Fibroblast of lung (primary cell): Measurements from ENCODE around the gene ESRRA. TPM values are rescaled to one million over a fixed set of nuclear protein-coding genes. Genes with fewer than 3 reads are reported as not detected.
A peak's percentile ranks its signal among the peaks of the same experiment; 100 is the strongest.

Source experiments
- DNase-seq, 2 donors: peaks; one replicate each; pipeline versions ENCODE4 v3.0.0 to v3.0.0-alpha.2; 2010; ENCODE audit warnings: low read depth in 2 of 2
- H2AFZ ChIP-seq: 2 replicates; pipeline ENCODE4 v1.5.1; 2012; ENCODE audit warnings: low read length, control low read depth, inconsistent platforms
- H3K27ac ChIP-seq: 2 replicates; pipeline ENCODE4 v1.5.1; 2011; ENCODE audit warnings: low read length, control low read depth; ENCODE audit not compliant: insufficient read depth
- H3K27me3 ChIP-seq: 2 replicates; pipeline ENCODE4 v1.5.1; 2011; ENCODE audit warnings: mild to moderate bottlenecking, low read length; ENCODE audit not compliant: control insufficient read depth, insufficient read depth
- H3K36me3 ChIP-seq: 2 replicates; pipeline ENCODE4 v1.5.1; 2011; ENCODE audit warnings: low read length; ENCODE audit not compliant: control insufficient read depth, insufficient read depth
- H3K4me1 ChIP-seq: 2 replicates; pipeline ENCODE4 v1.5.1; 2011; ENCODE audit warnings: low read length; ENCODE audit not compliant: control insufficient read depth, insufficient read depth; ENCODE audit errors: extremely low read depth
- H3K4me2 ChIP-seq: 2 replicates; pipeline ENCODE4 v1.5.1; 2011; ENCODE audit warnings: low read length, control low read depth; ENCODE audit not compliant: insufficient read depth; ENCODE audit errors: extremely low read depth
- H3K4me3 ChIP-seq, 4 experiments: fragments of 200-600 bp in 1 of 4; sonication (generic) in 1 of 4; replicated peaks in 1 of 4; 2 replicates each; pipeline ENCODE4 v1.5.1; 2011 to 2016; ENCODE audit warnings: low read length in 4 of 4, low read depth in 3 of 4, mild to moderate bottlenecking in 3 of 4, control low read depth in 2 of 4, inconsistent platforms in 1 of 4, mixed read lengths in 1 of 4; ENCODE audit not compliant: insufficient read depth in 1 of 4; ENCODE audit errors: control extremely low read depth in 1 of 4
- H3K79me2 ChIP-seq: 2 replicates; pipeline ENCODE4 v1.5.1; 2012; ENCODE audit warnings: mild to moderate bottlenecking, low read length, inconsistent platforms; ENCODE audit not compliant: control insufficient read depth, insufficient read depth
- H3K9ac ChIP-seq: 2 replicates; pipeline ENCODE4 v1.5.1; 2011; ENCODE audit warnings: mild to moderate bottlenecking, low read length, control low read depth; ENCODE audit not compliant: insufficient read depth
- H3K9me3 ChIP-seq: 2 replicates; pipeline ENCODE4 v1.5.1; 2012; ENCODE audit warnings: low read depth, low read length; ENCODE audit not compliant: control insufficient read depth, insufficient read depth
- H4K20me1 ChIP-seq: 2 replicates; pipeline ENCODE4 v1.5.1; 2011; ENCODE audit warnings: low read length; ENCODE audit not compliant: control insufficient read depth, insufficient read depth; ENCODE audit errors: extremely low read depth
- EZH2 ChIP-seq: IDR thresholded peaks from 2 replicates; pipeline ENCODE4 v1.5.1; 2012; ENCODE audit warnings: low read length, control low read depth, mild to moderate bottlenecking; ENCODE audit errors: missing control alignments
- polyA plus RNA-seq, 2 donors: library from polyadenylated mRNA; depleted of rRNA in 1 of 2; stranded (reverse) in 1 of 2; unstranded in 1 of 2; fragments of >200 nt; gene quantifications; 2 replicates each; pipeline ENCODE4 v1.2.1, GENCODE V29; 2011 to 2012; ENCODE audit warnings: missing spikeins in 1 of 2
- total RNA-seq: library from RNA; depleted of rRNA; stranded (reverse); fragments of >200 nt; gene quantifications from 2 replicates; pipeline ENCODE4 v1.2.1, GENCODE V29; 2014
- TF ChIP-seq, protein P1 (sequence below), 2 donors: IDR thresholded peaks in 1 of 2; conservative IDR thresholded peaks in 1 of 2; 1 replicate in 1 of 2; 2 replicates in 1 of 2; pipeline ENCODE4 v1.5.1; 2011 to 2012; ENCODE audit warnings: low read length in 2 of 2, control low read depth in 1 of 2, inconsistent platforms in 1 of 2, low read depth in 1 of 2, mild to moderate bottlenecking in 1 of 2

Gene ESRRA
- total and polyA plus RNA-seq, 2 donors (not counting 1 experiment from before 2014, with no cell fraction given): 6.7 to 32.5 TPM

DNA sequence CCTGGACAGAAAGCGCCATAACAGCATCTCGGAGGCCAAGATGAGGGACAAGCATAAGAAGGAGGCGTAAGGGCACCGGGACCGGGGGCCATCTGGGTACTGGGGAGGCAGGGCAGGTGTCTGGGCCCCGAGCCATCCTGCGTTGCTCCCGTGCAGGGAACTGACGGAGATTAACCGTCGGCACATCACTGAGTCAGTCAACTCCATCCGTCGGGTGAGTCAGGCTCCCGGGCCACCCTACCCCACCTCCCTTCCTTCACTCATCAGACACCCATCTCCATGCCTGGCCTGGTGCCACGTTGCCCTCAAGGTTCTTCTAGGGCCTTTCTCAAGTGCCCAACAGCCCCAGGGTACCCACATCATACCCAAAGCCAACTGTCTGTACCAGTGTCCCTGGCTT is 39.0 kb upstream of the ESRRA start:
- Histone ChIP-seq H3K4me3 (no peak overlapping the region), H3K9ac (no peak overlapping the region), H2AFZ (no peak overlapping the region), H3K36me3 (peaks cover 34% of the 10 kb centered on the region), H3K79me2 (no peaks in the 10 kb centered on the region), H4K20me1 (no peaks in the 10 kb centered on the region), H3K4me1 (peaks cover 19% of the 10 kb centered on the region), H3K27me3 (no peaks in the 10 kb centered on the region), H3K4me2 (no peak overlapping the region), H3K9me3 (no peaks in the 10 kb centered on the region), H3K27ac (no peak overlapping the region)
- peak in 1 of 2 donors; percentile 23 for DNase-seq
- TF ChIP-seq, protein P1, sequence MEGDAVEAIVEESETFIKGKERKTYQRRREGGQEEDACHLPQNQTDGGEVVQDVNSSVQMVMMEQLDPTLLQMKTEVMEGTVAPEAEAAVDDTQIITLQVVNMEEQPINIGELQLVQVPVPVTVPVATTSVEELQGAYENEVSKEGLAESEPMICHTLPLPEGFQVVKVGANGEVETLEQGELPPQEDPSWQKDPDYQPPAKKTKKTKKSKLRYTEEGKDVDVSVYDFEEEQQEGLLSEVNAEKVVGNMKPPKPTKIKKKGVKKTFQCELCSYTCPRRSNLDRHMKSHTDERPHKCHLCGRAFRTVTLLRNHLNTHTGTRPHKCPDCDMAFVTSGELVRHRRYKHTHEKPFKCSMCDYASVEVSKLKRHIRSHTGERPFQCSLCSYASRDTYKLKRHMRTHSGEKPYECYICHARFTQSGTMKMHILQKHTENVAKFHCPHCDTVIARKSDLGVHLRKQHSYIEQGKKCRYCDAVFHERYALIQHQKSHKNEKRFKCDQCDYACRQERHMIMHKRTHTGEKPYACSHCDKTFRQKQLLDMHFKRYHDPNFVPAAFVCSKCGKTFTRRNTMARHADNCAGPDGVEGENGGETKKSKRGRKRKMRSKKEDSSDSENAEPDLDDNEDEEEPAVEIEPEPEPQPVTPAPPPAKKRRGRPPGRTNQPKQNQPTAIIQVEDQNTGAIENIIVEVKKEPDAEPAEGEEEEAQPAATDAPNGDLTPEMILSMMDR (conservative IDR thresholded peaks at IDR 0.05 in 1 of 2, IDR thresholded peaks at IDR 0.05 in 1 of 2; ENCODE audit: low read depth in 1 of 2, low read length in 2 of 2): no peak
- no peak for TF ChIP-seq EZH2

DNA sequence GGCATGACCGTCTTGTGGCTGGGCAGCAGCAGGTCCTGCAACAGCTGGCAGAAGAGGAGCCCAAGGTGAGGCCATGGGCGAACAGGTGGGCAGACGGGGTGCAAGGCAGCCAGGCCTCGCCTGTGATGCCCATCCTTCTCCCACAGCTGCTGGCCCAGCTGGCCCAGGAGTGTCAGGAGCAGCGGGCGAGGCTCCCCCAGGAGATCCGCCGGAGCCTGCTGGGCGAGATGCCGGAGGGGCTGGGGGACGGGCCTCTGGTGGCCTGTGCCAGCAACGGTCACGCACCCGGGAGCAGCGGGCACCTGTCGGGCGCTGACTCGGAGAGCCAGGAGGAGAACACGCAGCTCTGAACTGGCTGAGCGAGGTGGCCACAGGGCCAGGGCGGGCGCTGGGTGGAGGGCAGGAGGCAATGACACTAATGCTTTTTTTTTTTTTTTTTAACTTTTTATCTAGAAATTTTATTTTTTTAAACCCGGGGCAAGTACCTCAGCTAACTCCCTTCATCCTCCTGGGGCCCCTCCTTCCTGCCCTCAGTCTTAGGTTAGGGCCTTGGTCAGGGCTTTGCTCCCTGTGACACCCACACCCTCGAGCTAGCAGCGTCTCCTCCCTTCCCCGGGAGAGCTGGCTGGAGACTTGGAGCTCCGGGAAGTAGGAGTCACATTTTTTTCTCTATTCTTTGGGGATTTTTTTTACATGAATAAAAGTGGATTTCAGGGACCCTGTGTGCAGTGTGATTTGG is 37.9 kb upstream of the ESRRA start:
- Histone ChIP-seq H3K9me3 (no peaks in the 10 kb centered on the region), H3K4me3 (no peak overlapping the region), H3K27ac (no peak overlapping the region), H3K4me1 (peaks cover 24% of the 10 kb centered on the region), H3K9ac (no peak overlapping the region), H2AFZ (no peak overlapping the region), H3K27me3 (no peaks in the 10 kb centered on the region), H4K20me1 (no peaks in the 10 kb centered on the region), H3K4me2 (no peak overlapping the region), H3K79me2 (peaks cover under 1% of the 10 kb centered on the region), H3K36me3 (peaks cover 28% of the 10 kb centered on the region)
- TF ChIP-seq EZH2: no peak
- TF ChIP-seq, protein P1 (conservative IDR thresholded peaks at IDR 0.05 in 1 of 2, IDR thresholded peaks at IDR 0.05 in 1 of 2; ENCODE audit: low read depth in 1 of 2, low read length in 2 of 2): no peak
- DNase-seq: no peak

DNA sequence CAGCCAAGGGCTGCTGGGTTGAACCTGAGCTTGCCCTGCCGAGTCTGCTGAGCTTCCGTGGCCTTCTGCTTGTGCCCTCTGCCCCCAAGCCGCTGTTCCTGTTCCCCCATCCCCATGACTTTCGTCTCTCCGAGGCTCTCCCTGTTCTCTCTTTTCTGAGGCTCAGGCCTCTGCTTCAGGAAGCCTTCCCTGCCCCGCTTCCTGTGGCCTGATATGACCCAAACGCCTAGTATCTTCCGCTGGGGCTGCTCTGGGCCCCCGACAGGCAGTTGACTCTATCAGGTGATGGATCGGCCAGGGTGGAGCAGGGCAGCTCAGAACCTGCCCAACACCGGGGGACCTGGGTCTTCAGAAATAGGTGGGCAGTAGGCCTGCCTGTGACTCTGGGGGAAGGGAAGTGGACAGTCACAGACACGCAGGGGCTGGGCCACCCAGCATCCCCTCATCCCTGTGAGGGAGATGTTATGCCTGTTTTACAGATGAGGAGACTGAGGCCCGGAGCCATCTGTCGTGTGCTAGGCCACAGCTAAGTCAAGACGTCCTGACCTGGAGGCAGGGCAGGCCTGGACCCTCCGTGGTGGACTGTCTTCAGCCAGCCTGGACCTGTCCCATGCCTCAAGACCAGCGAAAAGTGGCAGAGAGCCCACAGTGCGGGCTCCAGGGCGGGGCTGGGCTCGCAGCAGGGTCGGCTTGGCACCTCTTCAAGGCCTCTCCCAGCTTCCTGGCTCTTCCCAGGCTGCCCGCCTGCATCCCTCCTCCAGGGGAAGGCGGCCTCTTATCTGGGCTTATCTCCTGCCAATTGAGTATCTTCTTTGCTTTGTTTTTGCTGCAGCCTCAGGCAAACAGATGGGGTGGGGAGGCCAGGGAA is 37.1 kb upstream of the ESRRA start:
- peak; percentile 68 to 73 for DNase-seq
- peak overlapping the region in 3 of 4 experiments; percentile 22 to 76 (median 68) for H3K4me3 ChIP-seq
- H3K9me3 ChIP-seq: no peaks in the 10 kb centered on the region
- H3K4me2 ChIP-seq: peak overlapping the region; percentile 96
- peaks cover 2% of the 10 kb centered on the region for H3K79me2 ChIP-seq
- no peak overlapping the region for H2AFZ ChIP-seq
- H3K9ac ChIP-seq: peak overlapping the region; percentile 39
- peaks cover 22% of the 10 kb centered on the region for H3K36me3 ChIP-seq
- H3K4me1 ChIP-seq: peaks cover 24% of the 10 kb centered on the region
- peak overlapping the region; percentile 91 for H3K27ac ChIP-seq
- H4K20me1 ChIP-seq: no peaks in the 10 kb centered on the region
- TF ChIP-seq EZH2: no peak
- TF ChIP-seq, protein P1 (conservative IDR thresholded peaks at IDR 0.05 in 1 of 2, IDR thresholded peaks at IDR 0.05 in 1 of 2; ENCODE audit: low read depth in 1 of 2, low read length in 2 of 2): no peak
- no peaks in the 10 kb centered on the region for H3K27me3 ChIP-seq
